ENCODE measurements around the gene PAQR8.

The PAQR8 gene

DNA sequence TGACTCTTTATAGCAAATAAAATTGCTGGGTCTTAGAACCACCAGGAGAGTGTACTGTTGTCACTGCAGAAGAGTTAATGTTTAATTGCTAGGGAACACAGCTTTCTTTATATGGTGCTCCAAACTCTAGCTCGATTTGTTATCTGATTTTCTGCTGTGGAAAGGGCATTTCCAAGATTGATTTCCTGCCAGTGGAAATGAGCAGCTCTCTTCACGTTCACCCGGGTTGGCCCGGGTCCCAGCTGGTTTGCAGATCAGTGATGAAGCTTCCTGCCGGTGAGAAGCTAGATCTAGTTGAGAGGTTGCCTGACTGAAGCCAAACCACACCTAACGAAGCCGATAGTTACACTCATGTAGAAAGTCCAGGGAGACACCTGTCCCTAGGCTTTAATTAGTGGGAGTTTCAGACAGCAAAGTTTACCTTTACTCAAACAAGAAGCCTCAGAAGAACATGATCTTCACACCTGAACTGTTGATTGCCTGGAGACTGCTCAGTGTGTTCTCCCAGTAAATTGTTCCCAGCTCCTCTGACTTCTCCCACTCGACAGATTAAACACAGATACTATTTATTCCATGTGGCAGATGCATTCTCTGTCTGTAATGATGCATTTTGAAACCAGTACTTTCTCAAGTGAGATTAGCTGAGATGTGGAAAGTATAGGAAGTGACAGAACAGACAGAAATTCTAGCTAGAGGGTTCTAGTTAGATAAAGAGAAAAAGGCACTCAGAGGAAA lies 27.8 kb downstream of the PAQR8 start:
- no peaks in the 10 kb centered on the region for H3K27me3 ChIP-seq (replicated peaks; ENCODE audit: control insufficient read depth, insufficient read depth, low read length, poor library complexity, severe bottlenecking)
- H3K4me1 ChIP-seq (ENCODE audit: control insufficient read depth, insufficient read depth, low read length, poor library complexity, severe bottlenecking) = peaks cover 58% of the 10 kb centered on the region
- peak overlapping the region; percentile 86 for H3K27ac ChIP-seq (ENCODE audit: insufficient read depth, low read length, poor library complexity, severe bottlenecking)
- no peaks in the 10 kb centered on the region for H3K36me3 ChIP-seq (ENCODE audit: control insufficient read depth, insufficient read depth, low read length)
- H3K9me3 ChIP-seq (ENCODE audit: control insufficient read depth, low read length) = no peaks in the 10 kb centered on the region
- peak; percentile 38 to 72 (median 39) for DNase-seq
- H3K4me3 ChIP-seq (ENCODE audit: insufficient read depth, low read depth, low read length, poor library complexity, severe bottlenecking) = peak overlapping the region; percentile 15

DNA sequence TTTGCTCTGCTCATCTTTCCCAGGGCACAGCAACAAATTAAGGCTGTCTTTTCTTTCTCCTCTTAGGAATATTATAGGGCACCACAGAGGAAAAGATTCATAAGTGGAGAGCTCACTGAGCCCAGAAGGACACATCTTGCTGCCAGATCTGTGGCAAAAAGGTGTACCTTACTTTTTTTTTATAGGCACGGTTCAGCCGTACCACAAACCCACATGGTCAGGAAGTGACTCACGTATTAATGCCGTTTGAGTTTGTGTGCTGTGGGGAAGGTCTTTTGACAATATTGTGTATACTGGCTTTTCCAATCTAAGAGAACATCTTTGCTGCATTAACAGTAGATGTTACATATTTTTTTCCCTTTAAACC lies 28.4 kb downstream of the PAQR8 start:
- Histone ChIP-seq H3K27me3 (replicated peaks; ENCODE audit: control insufficient read depth, insufficient read depth, low read length, poor library complexity, severe bottlenecking) (no peaks in the 10 kb centered on the region), H3K36me3 (ENCODE audit: control insufficient read depth, insufficient read depth, low read length) (no peaks in the 10 kb centered on the region), H3K9me3 (ENCODE audit: control insufficient read depth, low read length) (no peaks in the 10 kb centered on the region), H3K27ac (ENCODE audit: insufficient read depth, low read length, poor library complexity, severe bottlenecking) (peak overlapping the region; percentile 86), H3K4me3 (ENCODE audit: insufficient read depth, low read depth, low read length, poor library complexity, severe bottlenecking) (peak overlapping the region; percentile 20), H3K4me1 (ENCODE audit: control insufficient read depth, insufficient read depth, low read length, poor library complexity, severe bottlenecking) (peaks cover 64% of the 10 kb centered on the region)
- DNase-seq = peak; percentile 54 to 60 (median 57)

DNA sequence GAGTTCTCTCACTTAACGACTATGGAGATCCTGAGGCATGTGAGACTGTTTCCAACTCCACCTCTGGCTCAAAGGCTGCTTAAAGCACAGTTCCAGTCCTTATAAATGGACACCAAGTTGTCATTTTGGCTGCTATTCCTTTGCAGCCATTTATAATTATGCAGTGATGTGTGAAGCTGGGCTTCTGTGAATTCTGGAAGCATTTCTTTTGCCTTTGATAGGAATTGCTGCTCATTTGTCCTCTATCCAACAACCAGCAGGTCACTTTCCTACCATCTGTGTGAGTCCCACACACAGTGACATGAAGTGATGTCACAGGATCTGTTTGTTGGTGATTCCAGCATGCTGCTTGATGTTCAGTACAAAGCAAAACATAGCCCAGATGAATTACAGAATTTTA lies 29.6 kb downstream of the PAQR8 start:
- DNase-seq = no peak
- Histone ChIP-seq H3K27me3 (replicated peaks; ENCODE audit: control insufficient read depth, insufficient read depth, low read length, poor library complexity, severe bottlenecking) (no peaks in the 10 kb centered on the region), H3K36me3 (ENCODE audit: control insufficient read depth, insufficient read depth, low read length) (no peaks in the 10 kb centered on the region), H3K9me3 (ENCODE audit: control insufficient read depth, low read length) (no peaks in the 10 kb centered on the region), H3K4me1 (ENCODE audit: control insufficient read depth, insufficient read depth, low read length, poor library complexity, severe bottlenecking) (peaks cover 70% of the 10 kb centered on the region), H3K4me3 (ENCODE audit: insufficient read depth, low read depth, low read length, poor library complexity, severe bottlenecking) (no peak overlapping the region), H3K27ac (ENCODE audit: insufficient read depth, low read length, poor library complexity, severe bottlenecking) (peak overlapping the region; percentile 86)

DNA sequence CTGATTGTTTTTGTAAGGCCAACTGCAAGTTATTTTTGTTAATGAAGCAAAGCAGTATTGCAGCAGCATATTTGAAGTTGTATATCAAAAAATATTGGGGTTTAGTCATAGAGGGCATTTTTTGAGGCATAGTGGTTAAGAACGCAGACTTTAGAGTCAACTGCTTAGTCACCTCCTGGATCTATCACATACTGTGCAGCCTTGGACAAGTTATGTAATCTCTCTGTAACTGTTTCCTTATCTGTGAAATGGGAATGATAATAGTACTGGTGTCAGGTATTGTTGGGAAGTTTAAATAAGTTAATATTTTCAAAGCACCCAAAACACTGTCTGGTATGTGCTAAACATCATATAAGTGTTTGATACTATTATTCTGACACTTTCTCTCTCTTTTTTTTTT lies 31.0 kb downstream of the PAQR8 start:
- no peaks in the 10 kb centered on the region for H3K9me3 ChIP-seq (ENCODE audit: control insufficient read depth, low read length)
- no peak for DNase-seq
- no peaks in the 10 kb centered on the region for H3K36me3 ChIP-seq (ENCODE audit: control insufficient read depth, insufficient read depth, low read length)
- peaks cover 83% of the 10 kb centered on the region for H3K4me1 ChIP-seq (ENCODE audit: control insufficient read depth, insufficient read depth, low read length, poor library complexity, severe bottlenecking)
- peak overlapping the region; percentile 77 for H3K27ac ChIP-seq (ENCODE audit: insufficient read depth, low read length, poor library complexity, severe bottlenecking)
- H3K4me3 ChIP-seq (ENCODE audit: insufficient read depth, low read depth, low read length, poor library complexity, severe bottlenecking) = no peak overlapping the region
- no peaks in the 10 kb centered on the region for H3K27me3 ChIP-seq (replicated peaks; ENCODE audit: control insufficient read depth, insufficient read depth, low read length, poor library complexity, severe bottlenecking)

DNA sequence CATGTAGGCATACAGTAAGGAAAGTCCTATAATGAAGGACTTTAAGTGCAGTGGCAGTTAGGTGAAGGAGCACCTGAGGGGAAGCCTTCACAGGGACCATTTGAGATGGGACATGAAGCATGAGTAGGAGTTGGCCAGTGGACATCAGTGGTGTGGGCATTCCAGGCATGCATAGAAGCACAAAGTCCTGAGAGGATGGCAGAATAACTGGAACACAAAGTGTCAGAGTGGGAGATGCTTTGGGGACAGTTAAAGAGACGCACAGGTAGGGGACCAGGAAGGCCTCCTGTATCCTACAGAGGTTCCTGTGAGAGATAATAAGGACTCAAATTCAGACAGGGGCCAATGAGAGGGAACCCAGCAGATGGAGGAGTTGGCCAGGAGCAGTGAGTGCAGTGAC lies 31.8 kb downstream of the PAQR8 start:
- Histone ChIP-seq H3K4me3 (ENCODE audit: insufficient read depth, low read depth, low read length, poor library complexity, severe bottlenecking) (peak overlapping the region; percentile 12), H3K27me3 (replicated peaks; ENCODE audit: control insufficient read depth, insufficient read depth, low read length, poor library complexity, severe bottlenecking) (no peaks in the 10 kb centered on the region), H3K27ac (ENCODE audit: insufficient read depth, low read length, poor library complexity, severe bottlenecking) (peak overlapping the region; percentile 77), H3K36me3 (ENCODE audit: control insufficient read depth, insufficient read depth, low read length) (no peaks in the 10 kb centered on the region), H3K4me1 (ENCODE audit: control insufficient read depth, insufficient read depth, low read length, poor library complexity, severe bottlenecking) (peaks cover 82% of the 10 kb centered on the region), H3K9me3 (ENCODE audit: control insufficient read depth, low read length) (no peaks in the 10 kb centered on the region)
- no peak for DNase-seq

DNA sequence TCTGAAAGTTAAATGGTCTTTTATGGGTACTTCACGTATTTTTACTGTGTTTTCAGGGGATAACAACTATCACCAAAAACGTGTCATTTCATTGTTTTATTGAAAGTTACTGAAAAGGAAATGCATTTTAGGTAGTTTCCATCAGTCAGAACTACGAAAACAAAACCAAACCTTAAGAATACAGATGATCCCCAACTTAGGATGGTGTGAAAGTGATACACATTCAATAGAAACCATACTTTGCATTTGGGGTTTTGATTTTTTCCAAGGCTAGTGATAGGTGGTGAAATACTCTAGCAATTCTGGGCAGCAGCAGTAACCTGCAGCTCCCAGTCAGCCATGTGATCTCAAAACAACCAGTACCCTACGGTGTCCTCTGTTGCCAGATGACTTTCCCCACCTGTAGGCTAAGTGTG lies 32.3 kb downstream of the PAQR8 start:
- Histone ChIP-seq H3K9me3 (ENCODE audit: control insufficient read depth, low read length) (no peaks in the 10 kb centered on the region), H3K27me3 (replicated peaks; ENCODE audit: control insufficient read depth, insufficient read depth, low read length, poor library complexity, severe bottlenecking) (no peaks in the 10 kb centered on the region), H3K4me3 (ENCODE audit: insufficient read depth, low read depth, low read length, poor library complexity, severe bottlenecking) (peak overlapping the region; percentile 12), H3K4me1 (ENCODE audit: control insufficient read depth, insufficient read depth, low read length, poor library complexity, severe bottlenecking) (peaks cover 82% of the 10 kb centered on the region), H3K27ac (ENCODE audit: insufficient read depth, low read length, poor library complexity, severe bottlenecking) (peak overlapping the region; percentile 77), H3K36me3 (ENCODE audit: control insufficient read depth, insufficient read depth, low read length) (no peaks in the 10 kb centered on the region)
- DNase-seq = no peak

DNA sequence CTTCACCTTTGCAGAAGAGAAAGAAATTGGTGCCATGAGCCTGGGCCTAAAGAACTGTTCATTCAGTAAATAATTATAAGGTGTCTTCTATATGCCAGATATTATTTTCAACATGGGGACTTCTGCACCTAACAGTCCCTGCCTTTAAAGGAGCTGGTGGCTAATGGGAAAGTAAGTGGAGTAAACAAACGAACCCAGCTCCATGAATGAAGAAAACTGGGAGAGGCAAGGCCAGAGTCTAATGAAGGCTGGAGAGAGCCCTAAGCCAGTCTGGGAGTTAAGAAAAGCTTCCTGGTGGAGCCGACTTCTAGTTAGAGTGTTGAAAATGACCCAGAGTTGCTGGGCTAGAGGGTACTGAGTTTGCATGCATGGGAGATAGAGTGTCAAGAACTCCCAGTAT lies 34.0 kb downstream of the PAQR8 start:
- DNase-seq = no peak
- H3K27ac ChIP-seq (ENCODE audit: insufficient read depth, low read length, poor library complexity, severe bottlenecking) = peak overlapping the region; percentile 36
- H3K36me3 ChIP-seq (ENCODE audit: control insufficient read depth, insufficient read depth, low read length) = no peaks in the 10 kb centered on the region
- H3K4me3 ChIP-seq (ENCODE audit: insufficient read depth, low read depth, low read length, poor library complexity, severe bottlenecking) = no peak overlapping the region
- no peaks in the 10 kb centered on the region for H3K27me3 ChIP-seq (replicated peaks; ENCODE audit: control insufficient read depth, insufficient read depth, low read length, poor library complexity, severe bottlenecking)
- no peaks in the 10 kb centered on the region for H3K9me3 ChIP-seq (ENCODE audit: control insufficient read depth, low read length)
- peaks cover 82% of the 10 kb centered on the region for H3K4me1 ChIP-seq (ENCODE audit: control insufficient read depth, insufficient read depth, low read length, poor library complexity, severe bottlenecking)

DNA sequence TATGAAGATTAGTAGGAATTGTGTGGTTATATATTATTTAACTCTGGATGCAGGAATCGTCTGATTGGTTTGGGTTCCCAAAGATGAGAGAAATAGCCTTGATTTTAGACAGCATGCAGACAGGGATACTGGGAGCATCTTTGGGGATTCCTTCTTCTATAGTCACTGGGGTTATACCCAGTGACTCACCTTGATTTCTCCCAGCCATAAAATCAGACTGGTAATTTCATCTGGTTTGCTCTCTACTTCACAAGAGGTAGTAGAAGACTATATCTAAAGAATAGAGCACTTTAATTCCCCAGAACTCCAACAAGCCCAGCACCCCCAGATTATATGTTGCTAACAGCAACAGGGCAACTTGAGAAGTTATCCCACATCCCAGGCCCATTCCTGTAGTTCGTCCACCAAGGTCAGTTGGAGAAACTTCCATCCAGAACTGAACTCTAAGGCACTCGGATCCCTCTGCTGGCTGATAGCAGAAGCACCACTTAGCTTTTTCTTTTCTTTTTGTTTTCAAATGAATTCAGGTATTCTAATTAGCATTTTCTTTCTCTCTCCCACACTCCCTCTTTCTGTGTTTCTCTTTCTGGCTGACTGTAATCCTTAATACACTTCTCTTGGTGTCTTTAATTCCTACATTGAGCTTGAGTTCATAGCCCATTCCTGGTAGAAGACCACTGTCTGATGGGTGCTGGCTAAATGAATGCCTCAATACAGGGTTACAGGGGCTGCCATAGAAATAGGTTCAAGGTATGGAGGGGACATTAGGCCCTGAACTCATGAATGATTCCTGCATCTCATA lies 37.8 kb downstream of the PAQR8 start:
- Histone ChIP-seq H3K27me3 (replicated peaks; ENCODE audit: control insufficient read depth, insufficient read depth, low read length, poor library complexity, severe bottlenecking) (no peaks in the 10 kb centered on the region), H3K4me1 (ENCODE audit: control insufficient read depth, insufficient read depth, low read length, poor library complexity, severe bottlenecking) (peaks cover 49% of the 10 kb centered on the region), H3K36me3 (ENCODE audit: control insufficient read depth, insufficient read depth, low read length) (peaks cover 16% of the 10 kb centered on the region), H3K27ac (ENCODE audit: insufficient read depth, low read length, poor library complexity, severe bottlenecking) (peak overlapping the region; percentile 85), H3K4me3 (ENCODE audit: insufficient read depth, low read depth, low read length, poor library complexity, severe bottlenecking) (no peak overlapping the region), H3K9me3 (ENCODE audit: control insufficient read depth, low read length) (no peaks in the 10 kb centered on the region)
- peak in 1 of 3 donors; percentile 25 for DNase-seq

DNA sequence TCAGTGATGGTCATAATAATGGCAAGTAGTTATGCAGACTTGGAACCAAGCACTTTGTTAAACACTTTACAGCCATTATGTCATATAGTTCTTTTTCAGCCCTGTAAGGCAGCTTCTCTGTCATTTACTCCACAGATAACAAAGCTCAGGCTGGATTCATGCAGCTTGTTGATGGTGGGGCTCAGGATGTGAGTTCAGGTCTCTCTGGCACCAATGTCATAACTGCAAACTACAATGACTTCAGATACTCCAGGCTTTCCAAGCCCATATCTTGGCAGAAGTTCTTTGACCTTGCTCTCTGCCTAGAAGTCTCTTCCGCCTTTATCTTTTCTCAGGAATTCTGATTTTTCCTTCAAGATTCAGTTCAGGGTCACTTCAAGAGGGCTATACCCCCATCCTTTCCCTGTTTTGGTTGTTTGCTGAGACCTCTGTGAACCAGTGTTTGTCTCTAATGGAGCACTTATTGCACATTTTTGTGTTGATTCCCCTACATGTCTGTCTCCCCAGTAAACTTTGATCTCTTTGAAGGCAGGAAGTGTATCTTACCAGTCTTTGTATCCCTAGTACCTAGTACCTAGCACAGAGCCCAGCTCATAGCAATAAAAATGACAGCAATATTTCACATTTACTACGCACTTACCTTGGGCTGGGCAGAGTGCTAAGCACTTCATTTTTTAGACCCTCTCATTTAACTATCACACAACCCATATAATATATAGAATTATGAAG lies 38.5 kb downstream of the PAQR8 start:
- H3K9me3 ChIP-seq (ENCODE audit: control insufficient read depth, low read length) = no peaks in the 10 kb centered on the region
- no peaks in the 10 kb centered on the region for H3K27me3 ChIP-seq (replicated peaks; ENCODE audit: control insufficient read depth, insufficient read depth, low read length, poor library complexity, severe bottlenecking)
- H3K4me3 ChIP-seq (ENCODE audit: insufficient read depth, low read depth, low read length, poor library complexity, severe bottlenecking) = no peak overlapping the region
- peaks cover 21% of the 10 kb centered on the region for H3K36me3 ChIP-seq (ENCODE audit: control insufficient read depth, insufficient read depth, low read length)
- peaks cover 42% of the 10 kb centered on the region for H3K4me1 ChIP-seq (ENCODE audit: control insufficient read depth, insufficient read depth, low read length, poor library complexity, severe bottlenecking)
- DNase-seq = no peak
- peak overlapping the region; percentile 85 for H3K27ac ChIP-seq (ENCODE audit: insufficient read depth, low read length, poor library complexity, severe bottlenecking)

DNA sequence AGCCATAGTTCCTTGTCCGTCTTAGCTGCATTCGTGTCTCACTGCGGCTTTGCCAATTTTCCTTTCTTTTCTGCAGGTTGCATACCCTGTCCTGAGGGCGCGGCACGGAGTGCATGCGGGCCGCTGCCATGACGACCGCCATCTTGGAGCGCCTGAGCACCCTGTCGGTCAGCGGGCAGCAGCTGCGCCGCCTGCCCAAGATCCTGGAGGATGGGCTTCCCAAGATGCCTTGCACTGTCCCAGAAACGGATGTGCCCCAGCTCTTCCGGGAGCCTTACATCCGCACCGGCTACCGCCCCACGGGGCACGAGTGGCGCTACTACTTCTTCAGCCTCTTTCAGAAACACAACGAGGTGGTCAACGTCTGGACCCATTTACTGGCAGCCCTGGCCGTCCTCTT lies 41.1 kb downstream of the PAQR8 start:
- Histone ChIP-seq H3K36me3 (ENCODE audit: control insufficient read depth, insufficient read depth, low read length) (peaks cover 21% of the 10 kb centered on the region), H3K4me1 (ENCODE audit: control insufficient read depth, insufficient read depth, low read length, poor library complexity, severe bottlenecking) (peaks cover 24% of the 10 kb centered on the region), H3K27ac (ENCODE audit: insufficient read depth, low read length, poor library complexity, severe bottlenecking) (no peak overlapping the region), H3K27me3 (replicated peaks; ENCODE audit: control insufficient read depth, insufficient read depth, low read length, poor library complexity, severe bottlenecking) (no peaks in the 10 kb centered on the region), H3K9me3 (ENCODE audit: control insufficient read depth, low read length) (no peaks in the 10 kb centered on the region), H3K4me3 (ENCODE audit: insufficient read depth, low read depth, low read length, poor library complexity, severe bottlenecking) (no peak overlapping the region)
- DNase-seq = no peak

Data from effector memory CD4-positive, alpha-beta T cell (primary cell).